Activated naive CD4-positive, alpha-beta T cell treated with anti-CD3 and anti-CD28 coated beads, Interleukin-2, amount 50 U/mL, for 72 hours (primary cell): ENCODE results near the gene MORN1. TPM values are rescaled to one million over a fixed set of nuclear protein-coding genes. Genes with fewer than 3 reads are reported as not detected.

Experiments used
- ATAC-seq, 2 donors: fragments of 150-1000 bp; cut with Tn5 transposase; 2 replicates each; pipeline ENCODE4 v1.10.0; 2021; ENCODE audit warnings: mild to moderate bottlenecking in 2 of 2, moderate library complexity in 2 of 2
- DNase-seq, 2 donors: peaks; one replicate each; pipeline ENCODE4 v3.0.0; 2021 to 2022; ENCODE audit warnings: low spot score in 2 of 2
- H3K27ac Mint-ChIP-seq, 2 donors: one replicate each; pipeline ENCODE4 v1.8.0; 2022; ENCODE audit warnings: mild to moderate bottlenecking in 2 of 2, mixed read lengths in 2 of 2
- H3K36me3 Mint-ChIP-seq, 2 donors: one replicate each; pipeline ENCODE4 v1.8.0; 2022; ENCODE audit warnings: mixed read lengths in 2 of 2
- H3K9me3 Mint-ChIP-seq, 2 donors: one replicate each; pipeline ENCODE4 v1.8.0; 2022; ENCODE audit warnings: mixed read lengths in 2 of 2
- total RNA-seq, 2 donors: library from RNA; stranded (reverse); gene quantifications; one replicate each; pipeline ENCODE4 v1.2.3, GENCODE V29; 2022

Gene MORN1
- total RNA-seq, 2 donors from 2014 or later = 2.0 to 5.7 TPM

DNA sequence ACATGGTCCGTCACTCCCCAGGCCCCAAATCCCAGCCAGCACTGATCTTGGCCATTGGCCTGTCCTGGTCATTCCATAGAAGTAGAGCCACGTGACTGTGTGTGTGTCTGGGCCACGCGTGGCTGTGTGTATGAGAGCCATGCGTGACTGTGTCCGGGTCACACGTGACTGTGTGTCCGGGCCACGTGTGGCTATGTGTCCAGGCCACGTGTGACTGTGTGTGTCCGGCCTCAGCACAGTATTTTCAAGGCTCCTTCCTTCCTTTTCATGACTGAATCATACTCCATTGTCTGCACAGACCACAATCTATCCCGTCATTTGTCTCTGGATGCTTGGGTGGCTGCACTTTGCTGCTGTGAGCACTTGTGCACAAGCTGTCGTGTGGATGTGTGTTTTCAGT is 95.8 kb downstream of the MORN1 start:
- Mint-ChIP-seq H3K36me3 (peaks cover 0 to 6% of the 10 kb centered on the region in 2 donors), H3K27ac (peak overlapping the region; percentile 60 to 64), H3K9me3 (no peaks in the 10 kb centered on the region)
- no peak for ATAC-seq
- DNase-seq = no peak

DNA sequence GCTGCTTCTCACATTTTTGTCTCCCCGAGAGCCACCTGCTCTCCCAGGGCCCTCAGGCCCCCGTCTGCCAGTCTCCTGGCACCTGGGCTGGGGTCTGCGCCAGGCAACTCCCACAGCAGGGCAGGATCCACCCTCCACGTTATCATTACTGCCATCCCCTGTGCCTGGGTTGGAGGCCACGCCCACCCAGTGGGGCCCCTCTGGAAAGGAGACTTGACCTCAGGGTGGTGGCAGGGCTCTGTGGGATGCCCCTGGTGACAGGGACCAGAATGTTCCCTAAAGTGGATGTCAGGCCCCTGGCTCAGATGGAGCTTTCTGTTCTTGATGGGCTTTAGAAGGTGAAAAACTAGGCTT is 96.7 kb downstream of the MORN1 start:
- Mint-ChIP-seq H3K9me3 (no peaks in the 10 kb centered on the region), H3K36me3 (peaks cover 0 to 6% of the 10 kb centered on the region in 2 donors), H3K27ac (peak overlapping the region in 1 of 2 donors; percentile 74)
- ATAC-seq (no peak), DNase-seq (no peak)

DNA sequence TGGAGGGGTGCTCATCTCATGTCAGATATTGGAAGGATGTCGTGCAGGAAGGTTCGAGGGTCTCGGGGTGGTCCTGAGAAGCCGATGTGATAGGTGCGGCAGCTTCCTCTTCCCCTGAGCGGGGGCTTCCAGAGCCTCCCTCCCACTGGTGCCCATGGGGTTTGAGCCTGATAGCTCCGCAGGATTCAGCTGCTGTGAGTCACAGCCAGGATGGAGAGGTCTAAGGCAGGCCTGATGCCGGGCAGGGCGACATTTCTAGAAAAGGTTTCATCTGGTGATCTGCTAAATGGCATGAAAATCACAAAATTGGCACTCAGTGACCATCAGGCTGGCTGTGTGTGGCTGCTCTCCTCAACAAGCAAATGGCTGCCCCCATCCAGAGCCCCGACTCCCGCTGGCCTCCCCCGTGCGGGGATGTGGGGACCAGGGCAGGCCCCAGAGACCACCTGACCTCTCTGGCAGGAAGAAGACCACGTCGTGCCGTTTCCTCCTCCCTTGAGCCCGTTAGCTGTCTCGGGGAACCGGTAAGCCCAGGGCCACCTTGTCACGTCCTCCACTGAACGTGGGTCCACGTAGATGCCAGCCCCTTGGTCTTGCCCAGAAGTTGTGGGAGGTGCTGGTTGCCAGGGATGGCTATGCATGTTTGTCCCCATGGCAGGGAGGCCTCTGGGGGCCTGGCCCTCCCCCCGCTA is 97.2 kb downstream of the MORN1 start:
- H3K36me3 Mint-ChIP-seq = peaks cover 0 to 6% of the 10 kb centered on the region in 2 donors
- ATAC-seq = no peak
- no peak for DNase-seq
- peak overlapping the region; percentile 55 to 74 for H3K27ac Mint-ChIP-seq
- H3K9me3 Mint-ChIP-seq = no peaks in the 10 kb centered on the region

DNA sequence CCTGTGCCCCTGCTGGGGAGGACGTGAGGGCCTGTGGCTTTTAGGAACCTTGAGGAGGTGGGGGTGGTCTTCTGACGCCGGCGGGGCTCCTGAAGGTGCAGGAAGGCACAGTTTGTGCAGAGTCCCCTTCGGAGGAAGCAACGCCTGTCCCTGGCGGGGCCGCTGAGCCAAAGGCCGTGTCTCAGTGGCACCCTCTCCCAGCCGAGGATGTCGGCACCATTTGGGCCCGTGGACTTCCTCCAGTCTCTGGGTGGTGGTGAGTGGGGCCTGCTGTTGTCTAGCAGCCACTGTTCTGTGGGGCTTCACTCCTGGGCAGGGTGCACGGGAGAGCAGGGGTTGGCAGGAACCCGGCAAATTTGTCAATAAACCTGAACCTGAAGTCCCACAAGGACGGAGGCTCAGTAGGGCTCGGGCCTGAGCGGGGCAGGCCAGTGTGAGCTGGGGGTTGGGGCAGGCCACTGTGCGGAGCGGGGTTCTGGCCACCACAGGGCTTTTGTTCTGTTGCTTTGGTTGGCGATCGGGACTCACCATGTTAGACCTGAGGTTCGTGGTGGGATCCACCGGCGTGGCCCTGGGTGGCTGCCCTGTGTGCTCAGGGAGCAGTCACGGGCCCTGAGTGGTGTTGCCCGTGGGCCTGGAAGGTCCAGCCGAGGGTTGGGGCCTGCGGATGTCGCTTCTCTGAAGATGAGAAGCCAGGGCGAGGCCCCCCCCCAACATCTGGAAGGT is 98.5 kb downstream of the MORN1 start:
- peaks cover 0 to 13% of the 10 kb centered on the region in 2 donors for H3K36me3 Mint-ChIP-seq
- no peaks in the 10 kb centered on the region for H3K9me3 Mint-ChIP-seq
- H3K27ac Mint-ChIP-seq = peak overlapping the region; percentile 29 to 74
- DNase-seq (no peak), ATAC-seq (no peak)

DNA sequence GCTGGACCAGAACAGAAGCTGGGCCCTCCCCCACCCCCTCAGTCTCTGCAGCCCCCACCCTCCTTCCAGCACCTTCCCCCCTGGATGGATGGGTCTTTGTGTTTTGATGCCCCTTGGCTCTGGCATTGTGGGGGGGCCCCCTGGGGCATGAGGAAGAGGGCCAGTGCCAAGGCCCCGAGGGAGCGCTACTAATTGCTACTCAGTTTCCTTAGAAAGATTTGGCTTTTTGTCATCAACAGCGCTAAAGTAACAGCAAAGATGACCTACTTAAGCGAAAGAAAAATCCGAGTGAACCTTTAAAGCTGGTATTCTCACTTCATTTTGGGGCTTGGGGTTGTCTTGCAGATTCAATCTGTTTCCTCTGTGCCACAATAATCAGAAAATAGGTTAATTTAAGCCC is 99.8 kb downstream of the MORN1 start:
- no peak for ATAC-seq
- Mint-ChIP-seq H3K36me3 (peaks cover 0 to 15% of the 10 kb centered on the region in 2 donors), H3K27ac (peak overlapping the region in 1 of 2 donors; percentile 91), H3K9me3 (no peaks in the 10 kb centered on the region)
- DNase-seq = no peak

DNA sequence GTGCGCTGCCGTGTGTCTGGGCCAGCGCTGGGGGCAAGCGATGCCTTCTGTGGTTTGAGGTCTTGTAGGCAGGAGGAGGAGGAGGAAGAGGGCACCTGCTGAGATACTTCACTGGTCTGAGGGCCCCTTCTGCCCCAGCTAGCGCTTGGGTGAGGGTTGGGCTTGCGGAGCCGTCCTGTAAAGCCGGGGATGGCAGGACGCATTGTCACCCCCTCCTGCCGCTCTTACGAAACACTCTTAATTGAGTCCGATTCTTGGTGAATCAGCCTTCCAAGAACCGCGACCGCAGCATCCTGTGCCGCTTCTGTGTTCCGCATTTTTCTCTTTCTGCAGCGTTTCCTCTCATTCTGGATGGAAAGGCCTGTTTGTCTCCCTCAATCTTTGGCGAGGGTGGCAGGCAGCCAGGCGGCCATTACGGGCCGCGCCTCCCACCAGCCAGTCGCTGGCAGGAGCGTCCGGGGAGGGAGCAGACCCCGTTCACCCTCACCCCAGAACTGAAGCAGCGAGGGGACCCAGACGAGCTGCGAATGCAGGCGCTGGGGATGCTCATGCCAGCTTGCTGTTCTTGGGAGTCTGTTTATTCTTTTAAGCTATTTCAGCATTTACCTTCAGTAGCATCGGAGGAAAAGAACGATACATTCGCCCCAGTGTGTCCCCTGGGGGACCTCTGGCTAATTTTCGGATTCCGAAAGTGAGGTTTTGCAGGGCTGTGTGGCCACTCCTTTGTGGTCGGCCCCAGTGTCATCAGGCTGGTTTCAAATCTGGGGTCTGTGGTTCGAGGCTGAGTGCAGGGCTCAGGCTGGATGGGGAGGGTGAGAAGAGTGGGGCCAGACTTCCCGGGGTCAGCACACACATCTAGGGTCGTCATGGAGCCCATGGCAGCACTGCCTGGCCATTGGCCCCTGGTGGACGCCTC is 100.5 kb downstream of the MORN1 start:
- Mint-ChIP-seq H3K9me3 (no peaks in the 10 kb centered on the region), H3K36me3 (peaks cover 0 to 14% of the 10 kb centered on the region in 2 donors), H3K27ac (peak overlapping the region; percentile 89 to 91)
- ATAC-seq (peak; percentile 87 to 93), DNase-seq (peak; percentile 71 to 88)

DNA sequence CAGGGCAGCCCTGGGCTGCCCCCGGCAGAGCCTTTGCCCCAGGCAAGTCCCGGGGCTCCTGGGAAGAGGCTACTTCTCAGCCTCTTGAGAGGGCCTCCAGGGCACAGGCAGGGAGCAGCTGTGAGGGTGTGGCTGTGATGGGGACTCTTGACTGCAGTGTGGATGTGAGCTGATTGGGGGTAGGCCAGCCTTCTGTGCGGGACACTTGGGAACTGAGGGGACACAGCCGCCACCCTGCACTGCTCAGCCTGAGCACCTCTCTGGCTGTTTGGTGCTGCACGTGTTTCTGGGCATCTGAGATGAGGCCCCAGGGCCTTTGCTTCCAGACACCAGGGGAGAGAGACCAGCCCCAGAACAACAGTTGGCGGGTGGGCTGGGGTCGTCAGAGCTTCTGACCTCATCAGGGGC is 101.2 kb downstream of the MORN1 start:
- Mint-ChIP-seq H3K27ac (peak overlapping the region; percentile 89 to 91), H3K9me3 (no peaks in the 10 kb centered on the region), H3K36me3 (peaks cover 0 to 14% of the 10 kb centered on the region in 2 donors)
- DNase-seq (peak in 1 of 2 donors; percentile 33), ATAC-seq (peak; percentile 53 to 61)

DNA sequence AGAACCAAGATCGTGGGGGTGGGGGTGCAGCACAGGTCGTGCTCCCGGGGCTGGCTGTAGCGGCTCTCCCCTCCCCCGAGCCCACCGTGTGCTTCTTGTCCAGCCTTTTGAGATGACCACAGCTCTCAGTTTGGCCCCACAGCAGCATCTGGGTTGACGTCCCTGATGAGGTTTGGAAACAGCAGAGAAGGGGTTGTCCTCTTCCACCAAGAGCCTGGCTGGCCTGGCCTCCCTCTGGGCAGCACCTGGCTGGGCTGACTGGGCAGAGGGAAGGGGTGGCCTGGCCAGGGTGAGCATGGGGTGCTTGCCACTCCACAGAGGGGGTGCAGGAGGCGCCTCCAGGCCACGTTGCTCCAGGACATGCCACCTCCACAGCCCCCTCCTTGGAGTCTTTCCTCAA is 101.7 kb downstream of the MORN1 start:
- DNase-seq (no peak), ATAC-seq (no peak)
- Mint-ChIP-seq H3K36me3 (peaks cover 0 to 14% of the 10 kb centered on the region in 2 donors), H3K27ac (peak overlapping the region; percentile 89 to 91), H3K9me3 (no peaks in the 10 kb centered on the region)

DNA sequence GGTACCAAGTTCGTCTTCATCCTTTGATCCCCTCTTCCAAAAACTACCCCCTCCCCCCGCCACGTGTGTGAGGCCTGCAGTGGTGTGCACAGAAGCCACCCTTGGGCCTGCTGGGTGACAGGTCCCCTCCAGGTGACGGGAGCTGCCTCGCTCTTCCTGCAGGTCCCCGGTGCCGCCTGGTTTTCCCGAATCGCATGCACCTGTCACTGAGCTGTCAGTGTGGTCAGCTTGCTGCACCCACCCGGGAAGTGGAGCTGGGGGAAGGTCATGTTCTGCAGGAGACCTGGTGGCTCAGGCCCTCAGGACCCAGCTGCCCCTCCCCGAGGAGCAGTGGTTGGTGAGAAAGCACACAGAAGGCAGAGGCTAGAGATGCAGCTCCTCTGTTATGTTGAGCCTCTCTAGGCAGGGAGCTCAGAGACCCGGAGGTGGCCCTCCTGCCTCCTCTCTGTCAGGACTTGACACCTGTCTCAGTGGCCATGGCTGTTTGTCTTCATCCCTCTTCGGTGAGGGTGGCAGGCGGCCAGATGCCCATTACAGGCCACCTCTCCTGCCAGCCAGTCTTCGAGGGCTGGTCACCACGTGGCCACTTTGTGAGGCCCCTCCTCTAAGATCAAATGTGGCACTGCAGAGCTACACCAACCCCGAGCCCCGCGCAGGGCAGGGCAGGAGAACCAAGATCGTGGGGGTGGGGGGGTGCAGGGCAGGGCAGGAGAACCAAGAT is 102.4 kb downstream of the MORN1 start:
- H3K36me3 Mint-ChIP-seq = peaks cover 0 to 14% of the 10 kb centered on the region in 2 donors
- no peaks in the 10 kb centered on the region for H3K9me3 Mint-ChIP-seq
- ATAC-seq = no peak
- no peak for DNase-seq
- no peak overlapping the region for H3K27ac Mint-ChIP-seq

DNA sequence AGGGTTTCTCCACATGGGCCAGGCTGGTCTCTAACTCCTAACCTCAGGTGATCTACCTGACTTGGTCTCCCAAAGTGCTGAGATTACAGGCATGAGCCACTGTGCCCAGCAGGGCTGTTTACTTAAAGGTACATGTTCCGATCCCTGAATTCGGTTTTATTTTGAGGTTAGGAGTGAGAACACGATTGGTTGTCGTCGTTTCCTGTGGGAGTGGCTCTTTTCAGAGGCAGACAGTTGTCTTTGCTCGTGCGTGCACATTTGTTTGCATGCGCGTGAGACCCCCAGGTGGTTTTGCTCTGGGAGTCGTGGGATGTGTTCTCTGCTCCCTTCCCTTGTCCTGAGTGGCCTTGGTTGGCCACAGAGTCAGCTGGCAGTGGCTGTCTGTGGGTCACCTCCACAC is 103.0 kb downstream of the MORN1 start:
- H3K9me3 Mint-ChIP-seq = no peaks in the 10 kb centered on the region
- ATAC-seq (no peak), DNase-seq (no peak)
- H3K27ac Mint-ChIP-seq = peak overlapping the region in 1 of 2 donors; percentile 6
- peaks cover 0 to 14% of the 10 kb centered on the region in 2 donors for H3K36me3 Mint-ChIP-seq

DNA sequence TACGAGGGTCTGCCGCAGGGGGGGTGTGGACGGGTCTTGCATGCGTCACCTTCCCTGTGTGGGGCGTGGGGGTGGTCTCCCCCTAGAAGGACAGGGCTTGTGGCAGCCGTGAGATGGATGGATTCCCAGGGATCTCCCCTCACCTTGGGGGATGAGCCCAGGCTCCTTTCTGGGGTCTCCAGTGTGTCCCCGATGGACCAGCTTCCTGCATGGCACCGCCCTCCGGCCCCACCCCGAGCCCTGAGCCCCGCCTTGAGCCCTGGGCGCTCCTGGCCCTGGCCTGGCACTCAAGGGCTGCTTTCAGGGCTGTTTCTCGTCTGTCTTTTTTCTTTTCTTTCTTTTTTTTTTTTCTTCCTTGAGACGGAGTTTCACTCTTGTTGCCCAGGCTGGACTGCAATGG is 103.7 kb downstream of the MORN1 start:
- peak overlapping the region in 1 of 2 donors; percentile 6 for H3K27ac Mint-ChIP-seq
- ATAC-seq = no peak

DNA sequence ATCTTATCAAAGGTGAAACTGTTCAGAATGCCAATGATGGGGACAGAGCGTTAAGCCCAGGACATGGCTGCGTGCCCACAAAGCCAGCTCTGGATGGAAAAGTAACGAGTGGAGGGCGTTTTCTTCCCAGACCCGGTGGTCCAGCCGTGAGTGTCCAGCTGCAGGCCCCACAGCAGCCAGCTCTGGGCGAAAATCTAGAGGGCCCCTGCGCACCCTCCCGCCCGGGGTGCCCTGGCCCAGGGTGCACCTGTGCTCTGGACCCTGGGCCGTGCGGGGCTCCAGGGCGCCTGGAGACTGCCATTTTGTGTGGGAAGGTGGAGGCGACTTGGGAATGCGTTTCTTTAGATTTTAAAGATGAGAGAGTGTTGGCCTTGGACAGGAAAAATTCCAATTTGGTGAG is 104.4 kb downstream of the MORN1 start:
- Mint-ChIP-seq H3K36me3 (peaks cover 0 to 14% of the 10 kb centered on the region in 2 donors), H3K27ac (no peak overlapping the region), H3K9me3 (no peaks in the 10 kb centered on the region)
- ATAC-seq (no peak), DNase-seq (no peak)

More for the DNA sequence above, 103.7 kb downstream of the MORN1 start:
- peaks cover 0 to 14% of the 10 kb centered on the region in 2 donors for H3K36me3 Mint-ChIP-seq
- no peak for DNase-seq
- no peaks in the 10 kb centered on the region for H3K9me3 Mint-ChIP-seq

DNA sequence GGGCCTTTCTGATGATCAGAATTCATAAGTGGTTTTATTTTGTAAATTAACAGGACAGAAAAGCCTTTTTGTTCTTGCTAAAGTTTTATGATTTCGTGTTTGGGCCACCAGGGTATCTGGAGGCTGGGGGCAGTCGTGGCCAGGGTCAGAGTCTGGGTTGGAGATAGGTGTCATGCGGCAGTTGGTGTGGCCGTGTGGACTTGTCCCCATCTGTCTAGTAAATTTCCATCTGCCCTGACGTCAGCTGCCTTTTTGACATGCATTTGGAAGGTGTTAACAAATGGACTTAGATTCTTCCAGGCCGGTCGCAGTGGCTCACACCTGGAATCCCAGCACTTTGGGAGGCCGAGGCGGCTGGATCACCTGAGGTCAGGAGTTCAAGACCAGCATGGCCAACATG is 106.4 kb downstream of the MORN1 start:
- ATAC-seq (no peak), DNase-seq (no peak)
- Mint-ChIP-seq H3K36me3 (peaks cover 0 to 14% of the 10 kb centered on the region in 2 donors), H3K27ac (peak overlapping the region in 1 of 2 donors; percentile 22), H3K9me3 (no peaks in the 10 kb centered on the region)

DNA sequence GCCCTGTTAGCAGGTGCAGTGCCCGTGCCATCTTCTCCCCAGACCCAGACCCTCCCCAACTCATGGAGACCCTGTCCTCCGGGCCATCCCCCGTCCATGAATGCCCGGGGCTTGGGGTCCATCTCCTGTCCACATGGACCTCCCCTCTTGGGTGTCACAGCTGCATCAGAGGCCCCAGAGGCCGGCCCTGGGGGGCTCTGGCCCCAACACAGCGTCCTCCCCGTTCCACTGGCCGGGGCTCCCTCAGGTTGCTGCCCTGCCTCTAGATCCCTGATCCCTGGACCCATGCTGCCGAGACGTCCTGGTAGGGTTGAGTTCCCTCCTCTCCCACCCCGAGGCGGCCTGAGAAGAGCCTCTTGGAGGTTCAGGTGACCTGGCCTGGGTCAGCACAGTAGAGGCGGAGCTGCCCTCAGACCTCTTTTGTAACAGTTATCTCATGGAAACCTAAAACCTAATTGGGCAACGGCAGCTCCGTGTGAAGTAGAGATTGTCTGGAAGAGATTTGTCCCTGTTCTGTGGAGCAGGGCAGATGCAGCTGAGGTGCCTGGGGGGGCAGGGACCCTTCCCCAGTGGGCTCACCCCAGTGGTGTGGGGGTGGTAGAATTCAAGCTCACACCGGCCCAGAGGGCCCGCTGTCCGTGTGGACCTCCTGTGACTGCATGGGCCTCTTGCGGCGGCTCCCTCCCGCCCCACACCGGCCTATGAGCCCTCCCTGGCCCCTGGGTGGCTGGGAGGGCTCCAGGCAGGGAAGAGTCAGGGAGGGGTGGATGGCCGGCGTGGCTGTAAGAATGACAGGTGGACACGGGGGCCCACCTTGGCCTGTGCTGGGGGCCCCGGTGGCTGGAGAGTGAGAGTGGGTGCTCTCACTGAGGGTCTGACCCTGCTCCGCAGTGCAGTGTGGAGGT is 107.1 kb downstream of the MORN1 start:
- Mint-ChIP-seq H3K36me3 (peaks cover 0 to 14% of the 10 kb centered on the region in 2 donors), H3K9me3 (no peaks in the 10 kb centered on the region), H3K27ac (no peak overlapping the region)
- DNase-seq (no peak), ATAC-seq (no peak)

DNA sequence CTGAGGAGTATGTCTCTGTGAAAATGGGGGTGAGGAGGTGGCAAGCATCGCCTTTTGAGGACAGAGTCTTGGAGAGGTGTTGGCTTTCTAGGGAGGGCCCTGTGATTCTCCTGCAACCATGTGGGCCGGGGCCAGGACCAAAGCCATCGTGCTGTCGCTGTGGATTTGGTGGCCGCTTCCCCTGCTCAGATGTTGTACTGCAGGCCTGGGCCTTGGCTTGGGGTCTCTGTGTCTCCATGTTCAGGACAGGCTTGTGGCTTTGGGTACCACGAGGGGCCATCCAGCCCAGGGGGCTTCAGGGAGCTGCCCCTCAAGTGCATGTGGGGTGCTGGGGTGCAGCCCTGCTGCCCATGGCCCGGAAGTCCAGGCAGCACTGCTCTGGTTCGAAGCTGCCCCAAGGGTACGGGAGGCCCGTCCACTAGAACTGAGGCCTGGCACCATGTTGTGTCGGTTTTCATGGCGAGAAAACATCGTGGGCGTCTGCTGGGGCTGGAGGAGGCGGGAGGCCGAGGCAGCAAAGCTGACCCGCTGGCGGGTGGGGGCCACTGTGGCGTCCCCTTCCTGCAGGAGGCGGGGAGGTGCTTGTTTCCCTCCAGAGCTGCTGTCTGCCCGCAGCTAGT is 107.9 kb downstream of the MORN1 start:
- DNase-seq (no peak), ATAC-seq (peak in 1 of 2 donors; percentile 9)
- no peaks in the 10 kb centered on the region for H3K9me3 Mint-ChIP-seq
- H3K36me3 Mint-ChIP-seq = peaks cover 0 to 13% of the 10 kb centered on the region in 2 donors
- H3K27ac Mint-ChIP-seq = peak overlapping the region; percentile 39 to 74
